GM21447 (cell line): Measurements from ENCODE around the gene SDHAF3.
"Not testable (repeated sequence)": the region's sequence is repeated elsewhere in the genome, so short reads cannot be mapped to it uniquely, and the experiment has no call there.

Experiments used
- ATAC-seq: cut with Tn5 transposase; IDR thresholded peaks from one replicate; pipeline ENCODE4 v1.9.1; 2021; ENCODE audit not compliant: unreplicated experiment

Gene SDHAF3

GRCh38 chr7:97117372-97118188 is at the start of gene SDHAF3:
Gene SDHAF3 (plus strand): TSS chr7:97117698. CDS start chr7:97117724, 26 bp downstream.
- peak; percentile 91 for ATAC-seq

GRCh38 chr7:97072025-97072424 is 45.5 kb upstream of the SDHAF3 start:
- ATAC-seq, result not testable (repeated sequence)

- no peak for ATAC-seq
Measured at GRCh38 chr7:97075928-97076327, 41.6 kb upstream of the SDHAF3 start.

- ATAC-seq, result peak; percentile 80
Measured at GRCh38 chr7:97078023-97078969, 39.2 kb upstream of the SDHAF3 start.

GRCh38 chr7:97079300-97079699 is 38.2 kb upstream of the SDHAF3 start:
- ATAC-seq, result no peak

- no peak for ATAC-seq
Measured at GRCh38 chr7:97081521-97082300, 35.8 kb upstream of the SDHAF3 start.

- no peak for ATAC-seq
Measured at GRCh38 chr7:97088364-97088763, 29.1 kb upstream of the SDHAF3 start.

GRCh38 chr7:97089771-97090170 is 27.7 kb upstream of the SDHAF3 start:
- ATAC-seq, result no peak

GRCh38 chr7:97090761-97091353 is 26.6 kb upstream of the SDHAF3 start:
- ATAC-seq, result no peak

GRCh38 chr7:97094284-97094930 is 23.1 kb upstream of the SDHAF3 start:
- no peak for ATAC-seq

GRCh38 chr7:97096037-97096436 is 21.5 kb upstream of the SDHAF3 start:
- no peak for ATAC-seq

GRCh38 chr7:97096661-97097060 is 20.8 kb upstream of the SDHAF3 start:
- ATAC-seq, result no peak

GRCh38 chr7:97104719-97105238 is 12.7 kb upstream of the SDHAF3 start:
- ATAC-seq, result peak; percentile 99

- no peak for ATAC-seq
Measured at GRCh38 chr7:97107192-97107800, 10.2 kb upstream of the SDHAF3 start.

GRCh38 chr7:97116308-97116707 is 1.2 kb upstream of the SDHAF3 start:
- ATAC-seq, result no peak

GRCh38 chr7:97117035-97117371 is 495 bp upstream of the SDHAF3 start:
- ATAC-seq, result no peak

GRCh38 chr7:97118306-97118917 is 914 bp downstream of the SDHAF3 start:
- ATAC-seq, result no peak

- no peak for ATAC-seq
Measured at GRCh38 chr7:97119747-97120146, 2.2 kb downstream of the SDHAF3 start.
